NK-92 treated with Interleukin-12 subunit alpha and Interleukin-12 subunit beta, amount 100 ng/mL, for 24 hours (cell line): ENCODE data around the gene SPTBN2.
"Not testable (repeated sequence)": the region's sequence is repeated elsewhere in the genome, so short reads cannot be mapped to it uniquely, and the experiment has no call there.

Source experiments
- DNase-seq: peaks from one replicate; lab custom pipeline; 2025; lab: John Stamatoyannopoulos, UW

The SPTBN2 gene

DNA sequence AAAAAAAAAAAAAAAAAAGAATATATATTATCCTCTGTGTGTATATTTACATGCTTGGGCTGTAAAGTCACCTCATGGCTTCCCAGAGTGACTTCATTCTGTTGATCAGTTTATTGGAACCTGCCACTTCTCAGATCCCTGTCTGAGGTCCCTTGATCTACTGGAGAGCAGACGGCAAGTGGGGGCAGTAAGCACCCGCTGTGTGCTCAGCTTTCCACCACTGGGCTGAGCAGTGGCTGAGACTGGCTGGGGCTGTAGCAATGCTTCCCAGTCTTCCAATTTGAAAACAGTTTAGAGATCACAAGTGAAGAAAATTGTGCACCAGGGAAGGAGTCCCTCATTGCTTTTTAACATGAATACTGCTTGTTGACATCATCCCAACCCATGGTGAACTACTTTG is 44.4 kb downstream of the SPTBN2 start:
- DNase-seq: no peak

DNA sequence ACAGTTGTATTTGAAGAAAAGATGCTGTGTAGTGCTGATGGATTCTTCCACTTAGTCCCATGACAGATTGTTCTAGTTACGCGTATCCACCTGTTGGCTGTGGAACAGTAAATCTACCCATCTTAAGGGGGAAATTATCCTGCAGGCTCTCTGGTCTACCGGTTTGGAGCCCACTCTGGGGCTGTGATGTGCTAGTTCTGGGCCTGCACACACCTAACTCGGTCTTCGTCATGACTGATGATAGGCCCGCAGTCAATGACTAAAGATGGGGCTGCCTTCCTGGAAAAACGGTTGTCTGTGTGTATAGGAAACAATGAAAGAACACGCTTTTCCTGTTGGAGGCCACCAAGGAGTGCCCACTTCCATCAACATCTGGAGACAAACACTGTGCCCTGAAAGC is 45.1 kb downstream of the SPTBN2 start:
- DNase-seq: no peak

DNA sequence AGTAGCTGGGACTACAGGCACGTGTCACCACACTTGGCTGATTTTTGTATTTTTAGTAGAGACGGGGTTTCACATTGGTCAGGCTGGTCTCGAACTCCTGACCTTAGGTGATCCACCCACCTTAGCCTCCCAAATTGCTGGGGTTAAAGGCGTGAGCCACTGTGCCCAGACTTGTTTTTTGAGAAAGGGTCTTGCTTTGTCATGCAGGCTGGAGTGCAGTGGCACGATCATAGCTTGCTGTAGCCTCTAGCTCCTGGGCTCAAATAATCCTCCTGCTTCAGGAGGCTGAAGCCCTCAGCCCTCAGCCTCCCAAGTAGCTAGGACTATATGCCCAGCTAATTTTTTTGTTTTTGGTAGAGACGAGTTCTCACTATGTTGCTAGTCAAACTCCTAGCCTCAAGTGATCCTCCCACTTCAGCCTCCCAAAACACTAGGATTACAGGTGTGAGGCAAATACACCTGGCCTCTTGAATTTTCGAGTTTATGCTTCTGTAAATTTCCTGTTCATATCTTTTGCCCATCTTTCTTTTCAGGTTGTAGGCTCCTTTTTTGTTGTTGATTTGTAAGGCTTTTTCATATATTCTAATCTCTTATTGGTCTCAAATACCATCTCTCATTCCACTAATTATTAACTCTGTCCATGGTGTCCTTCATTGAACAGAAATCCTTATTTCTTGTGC is 47.9 kb downstream of the SPTBN2 start:
- DNase-seq: no peak

DNA sequence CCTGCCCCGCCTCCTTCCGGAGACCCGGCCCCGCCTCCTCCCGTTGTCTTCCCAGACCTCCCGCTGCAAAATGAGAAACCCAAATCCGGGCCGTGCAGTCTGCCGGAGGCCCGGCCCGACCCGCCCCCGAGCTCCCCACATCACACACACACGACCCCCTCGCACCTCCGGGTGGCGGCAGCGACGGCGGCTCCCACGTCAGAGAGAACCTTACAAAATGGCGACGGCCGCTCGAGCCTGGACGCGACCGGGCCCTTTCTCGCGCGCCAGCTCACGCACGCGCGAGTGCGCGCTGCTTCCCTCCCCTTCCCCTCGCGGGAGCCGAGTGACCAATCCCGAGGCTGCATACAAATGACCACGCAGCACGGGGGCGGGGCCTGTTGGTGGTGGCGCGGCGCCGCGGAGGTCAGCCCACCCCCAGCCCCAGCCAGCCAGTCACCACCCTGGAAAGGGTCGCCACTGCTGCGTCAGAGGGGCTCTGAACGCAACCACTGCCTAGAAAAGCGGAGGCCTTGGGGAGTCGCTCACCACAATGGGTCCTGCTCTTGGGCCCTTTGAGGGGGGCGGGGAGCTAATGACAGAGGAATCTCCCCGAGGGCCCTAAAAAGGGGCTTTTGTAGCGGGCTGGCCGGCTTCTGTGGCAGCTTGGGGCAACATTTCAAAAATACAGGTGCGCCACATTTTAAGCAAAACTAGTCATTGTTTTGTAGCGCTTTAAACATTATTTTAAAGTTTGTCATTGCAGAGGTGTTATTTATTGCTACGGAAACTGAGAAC is 51.2 kb downstream of the SPTBN2 start, which contains the start of gene RBM4B:
Gene RBM4B (minus strand): TSS at position 289 of the 777 bp plus-strand sequence. CDS start 808 bp downstream, outside the sequence.
- DNase-seq: peak; percentile 95

DNA sequence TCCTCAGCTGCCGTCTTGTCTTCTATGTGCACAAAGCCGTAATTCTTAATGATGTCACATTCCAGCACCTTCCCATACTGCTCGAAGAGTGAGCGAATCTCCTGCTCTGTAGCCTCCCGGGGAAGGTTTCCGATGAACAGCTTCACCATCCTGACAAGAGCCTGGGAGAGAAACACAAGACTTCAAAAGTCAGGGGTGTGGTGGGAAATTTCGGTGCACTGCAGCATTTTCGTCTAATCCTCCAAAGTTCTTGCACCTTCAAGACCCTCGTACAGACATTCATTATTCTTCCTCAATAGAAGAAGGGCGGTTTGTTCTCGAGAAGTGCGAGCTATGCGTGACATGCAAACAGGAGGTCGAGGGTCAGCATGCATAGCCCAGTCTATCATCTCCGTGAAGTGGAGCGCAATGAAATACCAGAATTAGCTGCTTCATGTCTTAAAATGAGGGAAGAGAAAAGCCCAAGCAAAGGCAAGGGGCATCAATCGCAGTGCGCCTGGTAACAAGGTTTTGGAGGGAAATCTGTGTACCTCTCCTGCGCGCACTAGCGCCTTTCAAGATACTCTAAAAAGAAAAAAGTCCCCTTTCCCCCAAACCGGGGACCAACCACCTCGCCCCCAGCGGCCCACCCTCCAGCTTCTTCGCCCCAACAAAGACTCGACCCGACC is 52.0 kb downstream of the SPTBN2 start:
- DNase-seq: no peak

DNA sequence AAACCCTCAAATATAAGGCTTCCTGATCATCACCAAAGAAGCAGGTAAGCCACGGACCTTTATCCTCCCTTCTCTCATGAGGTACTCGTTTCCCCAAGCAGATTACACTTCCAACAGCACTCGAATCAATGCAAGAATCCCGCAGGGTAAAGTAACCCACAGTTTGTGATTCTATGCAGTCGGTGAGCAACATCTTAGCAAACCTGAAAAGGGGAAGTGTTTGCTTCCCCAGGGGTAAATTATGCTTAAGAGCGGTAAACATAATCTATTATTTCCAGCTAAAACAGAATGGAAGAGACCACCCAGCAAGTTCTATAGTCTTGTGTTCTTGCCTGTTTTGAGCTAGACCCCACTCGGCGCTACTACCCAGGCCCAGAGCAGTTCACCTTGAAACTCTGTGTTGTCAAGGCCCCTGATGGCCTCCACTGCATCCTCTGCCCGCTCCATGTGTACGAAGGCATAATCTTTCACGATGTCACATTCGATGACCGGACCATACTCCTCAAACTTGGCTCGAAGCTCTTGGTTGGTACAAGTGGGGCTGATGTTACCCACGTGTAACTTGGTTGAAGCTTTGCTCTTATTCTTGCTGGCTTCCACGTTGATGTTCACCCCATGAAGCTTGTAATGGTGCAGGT is 52.6 kb downstream of the SPTBN2 start:
- DNase-seq: no peak

DNA sequence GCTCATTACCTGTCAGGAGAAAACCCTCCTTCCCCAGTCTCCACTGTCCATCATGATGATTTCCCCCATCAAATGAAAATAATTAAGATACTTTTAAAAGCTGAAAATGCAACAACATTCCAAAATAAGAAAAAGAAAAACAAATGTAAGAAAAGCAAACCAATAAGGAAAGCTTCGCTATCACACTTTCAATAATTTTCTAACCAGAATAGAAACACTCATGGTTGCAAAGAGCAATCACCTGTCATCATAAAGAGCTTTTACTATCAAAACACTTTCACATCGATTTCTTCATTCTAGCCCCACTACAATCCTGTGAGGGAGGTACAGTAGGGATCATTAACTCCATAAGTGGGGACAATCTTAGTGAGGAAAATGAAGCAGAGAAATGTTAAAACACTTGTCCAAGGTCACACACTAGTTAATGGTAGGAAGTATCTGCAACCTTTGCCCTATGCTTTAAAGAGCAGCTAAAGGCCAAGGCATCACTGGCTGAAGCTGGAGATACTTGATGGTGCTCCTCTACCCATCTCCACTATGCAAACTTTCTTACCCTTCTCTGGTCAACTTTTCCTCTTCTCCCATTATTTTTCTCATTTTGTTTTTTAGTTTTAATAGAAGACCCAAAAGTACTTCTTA is 53.9 kb downstream of the SPTBN2 start:
- DNase-seq: no peak

DNA sequence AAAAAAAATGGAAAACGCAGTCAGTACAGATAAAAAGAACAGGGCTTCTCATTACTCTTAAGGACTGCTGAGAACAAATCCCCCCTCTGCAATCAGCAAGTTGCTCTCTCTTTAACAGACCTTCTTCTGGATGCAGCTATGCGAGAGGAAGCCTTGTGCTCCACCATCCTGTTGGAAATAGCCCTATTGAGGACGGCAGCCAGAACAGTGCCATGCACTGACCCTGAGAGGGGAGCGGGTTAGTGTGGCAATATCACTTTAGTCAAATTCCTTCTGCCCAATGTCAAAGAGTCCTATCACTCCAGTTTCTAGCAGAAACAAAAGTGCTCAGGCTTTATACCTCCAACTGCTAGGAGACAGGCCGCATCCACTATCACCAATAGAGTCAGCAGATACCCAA is 58.2 kb downstream of the SPTBN2 start:
- no peak for DNase-seq

DNA sequence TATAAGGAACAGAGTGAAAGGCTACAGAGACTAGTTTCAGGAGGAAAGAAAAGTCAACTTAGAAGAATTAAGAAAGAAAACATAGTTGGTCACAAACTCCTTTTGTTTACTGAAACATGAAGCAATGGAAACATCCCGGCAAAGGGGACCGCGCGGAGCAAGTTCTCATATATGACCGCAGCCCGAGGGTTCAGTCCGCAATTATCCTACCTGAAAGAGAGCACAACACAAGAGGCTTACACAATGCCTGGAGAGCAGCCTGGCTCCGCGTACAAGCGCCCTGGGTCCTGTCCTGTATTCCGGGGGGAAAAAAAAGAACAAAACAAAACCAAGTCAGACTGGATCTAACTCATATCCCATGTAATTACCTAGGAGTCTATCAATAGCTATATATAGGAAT is 63.6 kb downstream of the SPTBN2 start:
- no peak for DNase-seq

DNA sequence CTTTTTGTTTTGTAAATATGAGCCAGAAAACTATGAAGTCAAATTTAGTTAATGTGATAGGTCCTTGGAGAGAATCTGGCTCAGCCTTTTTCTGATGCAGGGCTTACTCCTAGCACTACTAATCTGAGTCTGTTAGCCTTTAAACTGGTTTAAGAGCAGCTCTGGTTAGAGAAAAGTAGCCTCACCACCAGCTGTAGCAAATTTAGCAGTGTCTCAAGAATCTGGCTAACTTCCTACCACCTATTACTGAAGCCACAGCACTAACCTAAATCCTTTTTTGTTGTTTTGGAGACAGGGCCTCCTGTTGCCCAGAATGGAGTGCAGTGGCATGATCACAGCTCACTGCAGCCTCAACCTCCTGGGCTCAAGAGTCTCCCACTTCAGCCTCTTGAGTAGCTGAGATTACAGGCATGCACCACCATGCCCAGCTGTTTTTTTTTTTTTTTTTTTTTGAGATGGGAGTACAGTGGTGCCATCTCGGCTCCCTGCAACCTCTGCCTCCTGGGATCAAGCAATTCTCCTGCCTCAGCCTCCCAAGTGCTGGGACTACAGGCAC is 65.2 kb downstream of the SPTBN2 start:
- no peak for DNase-seq

DNA sequence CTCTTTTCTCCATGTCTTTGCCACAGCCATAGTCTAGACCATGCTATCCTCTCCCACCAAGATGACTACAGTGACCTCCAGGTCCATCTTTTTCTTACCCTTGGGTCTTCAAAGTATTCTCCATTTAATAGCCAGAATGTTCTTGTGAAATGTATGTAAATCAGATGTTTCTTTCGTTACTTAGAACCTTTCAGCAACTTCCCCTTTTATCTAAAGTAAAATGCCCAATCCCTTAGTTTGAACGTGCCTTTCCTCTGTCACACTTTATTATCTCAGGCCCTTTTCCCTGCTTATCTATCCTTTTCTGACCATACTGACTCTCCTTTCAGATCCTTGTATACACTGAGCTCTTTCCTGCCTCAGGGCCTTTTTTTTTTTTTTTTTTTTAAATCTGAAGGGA is 69.3 kb downstream of the SPTBN2 start:
- DNase-seq: no peak

DNA sequence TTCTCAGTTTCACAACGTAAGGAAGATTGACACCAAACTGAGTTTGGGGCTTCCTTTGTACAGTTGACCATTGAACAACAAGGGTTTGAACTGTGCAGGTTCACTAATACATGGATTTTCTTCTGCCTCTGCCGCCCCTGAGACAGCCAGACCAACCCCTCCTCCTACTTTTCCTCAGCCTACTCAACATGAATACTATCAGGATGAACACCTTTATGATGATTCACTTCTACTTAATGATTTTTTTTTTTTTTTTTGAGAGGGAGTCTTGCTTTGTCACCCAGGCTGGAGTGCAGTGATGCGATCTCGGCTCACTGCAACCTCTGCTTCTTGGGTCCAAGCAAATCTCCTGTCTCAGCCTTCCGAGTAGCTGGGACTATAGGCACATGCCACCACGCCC is 75.9 kb downstream of the SPTBN2 start:
- DNase-seq: no peak

DNA sequence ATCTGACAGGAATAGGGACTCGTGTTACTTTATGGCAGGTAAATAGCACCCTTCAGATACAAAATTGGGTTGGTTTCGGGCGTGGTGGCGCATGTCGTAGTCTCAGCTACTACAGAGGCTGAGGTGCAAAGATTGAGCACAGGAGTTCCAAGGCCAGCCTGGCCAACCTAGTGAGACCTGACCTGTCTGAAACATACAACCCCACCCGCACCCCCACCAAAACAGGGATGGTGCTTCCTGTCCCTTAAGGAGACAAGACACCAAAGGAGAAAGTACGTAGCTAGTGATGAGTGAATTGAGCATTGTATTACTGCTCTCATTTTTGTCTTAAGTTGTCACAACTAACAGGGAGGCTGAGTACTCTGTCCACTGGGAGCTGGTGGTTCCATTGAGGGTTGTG is 76.4 kb downstream of the SPTBN2 start:
- no peak for DNase-seq

DNA sequence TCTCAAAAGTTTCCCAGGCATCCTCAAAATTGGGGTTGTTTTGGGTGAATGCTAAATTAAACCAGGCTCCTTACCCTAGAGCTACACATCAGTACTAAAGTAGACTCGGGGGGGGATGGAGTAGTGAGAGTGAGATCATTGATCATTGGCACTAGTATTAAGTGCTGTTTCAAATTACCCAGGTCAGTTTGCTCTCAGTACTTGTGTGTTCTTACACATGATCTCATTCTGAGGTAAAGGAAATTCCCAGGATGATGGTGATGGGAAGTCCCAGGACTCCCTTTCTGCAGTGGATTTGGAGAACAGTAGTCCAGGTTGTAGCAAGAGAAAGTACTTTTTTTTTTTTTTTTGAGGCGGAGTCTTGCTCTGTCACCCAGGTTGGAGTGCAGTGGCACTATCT is 78.0 kb downstream of the SPTBN2 start:
- DNase-seq: no peak

DNA sequence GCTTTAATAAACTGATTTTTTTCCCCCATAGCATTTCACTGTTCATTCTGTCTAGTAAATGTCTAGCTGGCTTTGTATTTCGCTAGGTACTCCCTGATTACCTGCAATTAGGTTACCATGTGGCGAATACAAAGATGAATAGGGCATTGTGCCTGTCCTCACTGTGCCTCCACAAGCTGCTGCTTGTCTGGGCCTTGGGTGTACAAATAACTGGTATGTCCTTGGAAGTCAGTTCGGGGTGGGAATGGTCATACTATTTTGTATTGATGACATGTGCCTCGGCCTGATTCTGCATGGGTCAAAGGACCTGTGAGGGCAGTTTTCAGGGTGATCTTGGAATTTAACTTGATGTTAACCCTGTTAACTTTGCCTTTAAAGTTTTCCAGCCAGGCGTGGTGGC is 79.1 kb downstream of the SPTBN2 start:
- DNase-seq: no peak

DNA sequence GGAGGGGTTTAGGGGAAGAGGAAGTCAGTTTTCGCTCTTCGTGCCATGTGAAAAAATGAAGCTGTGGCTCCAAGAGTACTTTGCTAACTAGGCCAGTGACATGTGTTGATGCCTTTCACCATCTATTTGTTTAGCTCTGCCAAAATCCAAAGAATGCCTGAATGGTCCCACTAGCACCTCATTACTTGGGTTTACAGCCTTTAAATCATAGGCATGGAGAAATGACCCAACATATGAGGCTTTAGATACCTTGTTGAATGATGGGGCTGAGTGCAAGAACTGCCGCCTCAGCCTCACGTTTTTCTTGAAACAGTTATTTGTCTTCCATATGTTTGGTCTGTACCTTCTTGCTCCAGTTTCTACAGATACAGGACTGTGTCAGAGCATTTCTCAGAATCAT is 82.2 kb downstream of the SPTBN2 start:
- no peak for DNase-seq

DNA sequence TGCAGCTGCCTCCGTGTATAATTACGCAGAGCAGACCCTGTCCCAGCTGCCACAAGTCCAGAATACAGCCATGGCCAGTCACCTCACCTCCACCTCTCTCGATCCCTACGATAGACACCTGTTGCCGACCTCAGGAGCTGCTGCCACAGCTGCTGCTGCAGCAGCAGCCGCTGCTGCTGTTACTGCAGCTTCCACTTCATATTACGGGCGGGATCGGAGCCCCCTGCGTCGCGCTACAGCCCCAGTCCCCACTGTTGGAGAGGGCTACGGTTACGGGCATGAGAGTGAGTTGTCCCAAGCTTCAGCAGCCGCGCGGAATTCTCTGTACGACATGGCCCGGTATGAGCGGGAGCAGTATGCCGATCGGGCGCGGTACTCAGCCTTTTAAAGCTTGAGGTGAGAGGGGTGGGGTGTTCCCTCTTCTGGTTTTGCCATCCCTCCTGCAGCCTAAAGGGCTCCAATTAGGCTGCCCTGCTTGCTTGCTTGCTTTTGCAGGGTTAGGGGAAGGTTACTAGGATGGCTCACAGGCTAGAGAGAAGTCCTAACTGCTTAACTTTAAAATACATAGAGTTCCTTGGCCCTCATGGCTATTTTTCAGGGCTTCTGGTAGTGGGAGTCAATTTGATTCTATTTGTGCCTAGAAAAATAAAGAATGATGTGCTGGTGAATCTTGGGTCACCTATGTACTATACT is 85.1 kb downstream of the SPTBN2 start:
- DNase-seq: no peak

DNA sequence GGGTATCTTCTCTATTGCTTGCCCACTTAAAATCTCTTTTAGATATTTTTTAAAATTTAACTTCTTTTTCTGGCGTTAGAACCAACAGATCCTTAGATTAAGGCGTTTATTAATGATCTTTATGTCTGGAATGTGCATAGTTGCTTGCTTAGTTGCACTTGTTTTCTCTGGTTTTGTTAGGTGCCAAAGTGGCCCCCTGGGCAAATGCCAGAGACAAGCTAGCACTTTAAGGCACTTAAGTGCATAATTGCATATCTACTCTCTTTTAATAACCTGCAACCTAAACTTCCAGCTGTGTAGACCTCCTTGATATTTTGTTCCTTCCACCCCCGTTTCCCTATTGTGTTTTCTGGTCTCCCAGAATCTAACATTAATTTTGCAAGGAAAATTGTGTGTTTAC is 87.2 kb downstream of the SPTBN2 start:
- DNase-seq: no peak

DNA sequence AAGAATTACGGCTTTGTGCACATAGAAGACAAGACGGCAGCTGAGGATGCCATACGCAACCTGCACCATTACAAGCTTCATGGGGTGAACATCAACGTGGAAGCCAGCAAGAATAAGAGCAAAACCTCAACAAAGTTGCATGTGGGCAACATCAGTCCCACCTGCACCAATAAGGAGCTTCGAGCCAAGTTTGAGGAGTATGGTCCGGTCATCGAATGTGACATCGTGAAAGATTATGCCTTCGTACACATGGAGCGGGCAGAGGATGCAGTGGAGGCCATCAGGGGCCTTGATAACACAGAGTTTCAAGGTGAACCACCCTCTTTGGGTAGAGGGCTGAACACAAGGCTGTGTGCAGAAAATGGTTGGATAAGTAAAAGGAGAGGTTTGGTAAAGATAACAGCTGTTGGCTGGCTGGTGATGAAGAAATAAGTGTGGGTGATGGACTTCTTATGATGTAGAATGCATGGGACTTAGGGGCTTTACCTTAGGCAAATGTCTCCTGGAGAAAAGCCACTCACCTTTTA is 89.1 kb downstream of the SPTBN2 start:
- not testable (repeated sequence) for DNase-seq

DNA sequence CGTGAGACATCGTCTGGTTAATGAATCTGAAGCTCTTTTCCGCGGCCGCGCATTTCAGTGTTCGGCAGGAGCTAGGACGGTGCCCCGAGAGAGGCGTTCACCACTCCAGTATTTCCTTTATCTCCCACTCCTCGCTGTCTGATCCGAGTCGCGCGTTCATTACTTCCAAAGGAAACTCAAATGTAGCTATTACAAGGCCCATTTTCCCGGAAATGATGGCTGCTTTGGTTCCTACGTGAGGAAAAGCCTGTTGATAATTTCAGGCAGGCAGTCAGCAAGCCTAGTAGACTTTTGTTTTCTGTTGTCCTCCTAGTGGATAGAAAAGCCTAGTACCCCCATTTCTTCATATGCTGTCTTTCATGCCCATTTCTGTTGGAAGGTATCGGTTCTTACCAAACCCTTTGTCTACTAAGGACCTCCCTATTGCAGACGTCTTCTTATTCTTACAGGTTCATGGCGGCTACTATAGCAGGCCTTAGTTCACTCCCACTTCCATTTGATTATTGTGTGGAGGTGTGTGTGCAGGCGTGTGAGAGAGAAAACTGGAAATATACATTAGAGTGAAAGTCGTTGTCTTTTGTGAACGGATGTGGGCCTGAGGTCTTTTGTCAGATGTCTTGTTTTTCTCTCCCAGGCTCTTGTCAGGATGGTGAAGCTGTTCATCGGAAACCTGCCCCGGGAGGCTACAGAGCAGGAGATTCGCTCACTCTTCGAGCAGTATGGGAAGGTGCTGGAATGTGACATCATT is 89.8 kb downstream of the SPTBN2 start:
- no peak for DNase-seq
